ENCODE data around the gene SLIT3.

DNA sequence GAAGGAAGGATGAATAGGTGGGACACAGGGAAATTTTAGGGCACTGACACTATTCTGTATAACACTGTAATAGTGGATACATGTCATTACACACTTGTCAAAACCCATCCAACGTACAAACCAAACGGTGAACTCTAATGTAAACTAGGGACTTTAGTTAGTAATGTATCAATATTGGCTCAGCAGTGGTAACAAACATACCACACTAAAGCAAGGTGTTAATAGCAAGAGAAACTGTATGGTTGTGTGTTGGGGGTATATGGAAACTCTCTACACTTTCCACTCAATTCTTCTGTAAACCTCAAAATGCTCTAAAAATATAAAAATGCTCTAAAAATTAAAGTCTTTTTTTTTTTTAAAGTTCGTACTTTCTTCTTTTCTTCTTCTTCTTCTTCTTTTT lies 428.7 kb downstream of the SLIT3 start:
- TF ChIP-seq, protein P1, sequence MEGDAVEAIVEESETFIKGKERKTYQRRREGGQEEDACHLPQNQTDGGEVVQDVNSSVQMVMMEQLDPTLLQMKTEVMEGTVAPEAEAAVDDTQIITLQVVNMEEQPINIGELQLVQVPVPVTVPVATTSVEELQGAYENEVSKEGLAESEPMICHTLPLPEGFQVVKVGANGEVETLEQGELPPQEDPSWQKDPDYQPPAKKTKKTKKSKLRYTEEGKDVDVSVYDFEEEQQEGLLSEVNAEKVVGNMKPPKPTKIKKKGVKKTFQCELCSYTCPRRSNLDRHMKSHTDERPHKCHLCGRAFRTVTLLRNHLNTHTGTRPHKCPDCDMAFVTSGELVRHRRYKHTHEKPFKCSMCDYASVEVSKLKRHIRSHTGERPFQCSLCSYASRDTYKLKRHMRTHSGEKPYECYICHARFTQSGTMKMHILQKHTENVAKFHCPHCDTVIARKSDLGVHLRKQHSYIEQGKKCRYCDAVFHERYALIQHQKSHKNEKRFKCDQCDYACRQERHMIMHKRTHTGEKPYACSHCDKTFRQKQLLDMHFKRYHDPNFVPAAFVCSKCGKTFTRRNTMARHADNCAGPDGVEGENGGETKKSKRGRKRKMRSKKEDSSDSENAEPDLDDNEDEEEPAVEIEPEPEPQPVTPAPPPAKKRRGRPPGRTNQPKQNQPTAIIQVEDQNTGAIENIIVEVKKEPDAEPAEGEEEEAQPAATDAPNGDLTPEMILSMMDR (IDR thresholded peaks at IDR 0.05; ENCODE audit: insufficient read depth, low read length, poor library complexity, severe bottlenecking), result no peak
- TF ChIP-seq EZH2phosphoT487 (conservative IDR thresholded peaks at IDR 0.05; ENCODE audit: low read length), result no peak

Measured in SU-DHL-6 (cell line).